ENCODE data around the gene PNMT.

DNA sequence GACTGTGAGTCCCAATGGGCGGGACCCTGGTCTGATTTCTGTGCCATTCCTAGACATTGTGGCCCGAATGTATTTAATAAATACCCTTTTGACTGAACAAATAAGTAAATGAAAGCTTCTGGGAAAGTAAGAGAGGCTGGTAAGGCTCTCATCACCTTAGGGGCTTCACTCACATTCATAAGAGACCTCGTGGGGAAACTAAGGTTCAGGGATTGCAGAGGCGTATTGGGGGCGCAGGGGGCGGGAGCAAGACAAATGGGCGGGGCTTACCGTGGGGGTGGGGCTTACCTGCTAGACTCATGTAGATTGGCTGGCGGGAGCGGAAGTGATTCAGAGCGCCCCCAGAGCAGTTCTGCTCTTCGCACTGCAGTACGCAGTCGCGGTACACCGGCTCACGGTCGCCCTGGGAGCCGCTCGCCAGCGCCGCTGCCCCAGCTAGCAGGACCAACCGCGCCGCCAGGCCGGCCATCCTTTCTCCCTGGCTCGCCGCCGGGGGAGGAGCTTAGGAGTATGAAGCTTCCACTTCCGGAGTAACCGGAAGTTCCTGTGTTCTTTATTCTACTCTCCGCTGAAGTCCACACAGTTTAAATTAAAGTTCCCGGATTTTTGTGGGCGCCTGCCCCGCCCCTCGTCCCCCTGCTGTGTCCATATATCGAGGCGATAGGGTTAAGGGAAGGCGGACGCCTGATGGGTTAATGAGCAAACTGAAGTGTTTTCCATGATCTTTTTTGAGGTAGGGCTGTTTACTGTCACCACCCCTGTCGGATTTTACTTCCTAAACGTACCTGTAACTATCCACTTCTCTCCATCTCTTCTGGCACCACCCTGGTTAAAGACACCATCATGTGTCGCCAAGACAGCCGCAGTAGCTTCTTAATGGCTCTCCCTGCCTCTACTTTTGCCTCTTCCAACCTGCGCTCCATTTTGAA is 19.6 kb downstream of the PNMT start, which contains the start of gene PGAP3:
- TF ChIP-seq, protein P1, sequence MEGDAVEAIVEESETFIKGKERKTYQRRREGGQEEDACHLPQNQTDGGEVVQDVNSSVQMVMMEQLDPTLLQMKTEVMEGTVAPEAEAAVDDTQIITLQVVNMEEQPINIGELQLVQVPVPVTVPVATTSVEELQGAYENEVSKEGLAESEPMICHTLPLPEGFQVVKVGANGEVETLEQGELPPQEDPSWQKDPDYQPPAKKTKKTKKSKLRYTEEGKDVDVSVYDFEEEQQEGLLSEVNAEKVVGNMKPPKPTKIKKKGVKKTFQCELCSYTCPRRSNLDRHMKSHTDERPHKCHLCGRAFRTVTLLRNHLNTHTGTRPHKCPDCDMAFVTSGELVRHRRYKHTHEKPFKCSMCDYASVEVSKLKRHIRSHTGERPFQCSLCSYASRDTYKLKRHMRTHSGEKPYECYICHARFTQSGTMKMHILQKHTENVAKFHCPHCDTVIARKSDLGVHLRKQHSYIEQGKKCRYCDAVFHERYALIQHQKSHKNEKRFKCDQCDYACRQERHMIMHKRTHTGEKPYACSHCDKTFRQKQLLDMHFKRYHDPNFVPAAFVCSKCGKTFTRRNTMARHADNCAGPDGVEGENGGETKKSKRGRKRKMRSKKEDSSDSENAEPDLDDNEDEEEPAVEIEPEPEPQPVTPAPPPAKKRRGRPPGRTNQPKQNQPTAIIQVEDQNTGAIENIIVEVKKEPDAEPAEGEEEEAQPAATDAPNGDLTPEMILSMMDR (tag by site-specific recombination; IDR thresholded peaks at IDR 0.05), result peak; percentile 57
- TF ChIP-seq ZNF302 (tag by site-specific recombination; IDR thresholded peaks at IDR 0.05; ENCODE audit: low read depth), result no peak
- TF ChIP-seq, protein P2, sequence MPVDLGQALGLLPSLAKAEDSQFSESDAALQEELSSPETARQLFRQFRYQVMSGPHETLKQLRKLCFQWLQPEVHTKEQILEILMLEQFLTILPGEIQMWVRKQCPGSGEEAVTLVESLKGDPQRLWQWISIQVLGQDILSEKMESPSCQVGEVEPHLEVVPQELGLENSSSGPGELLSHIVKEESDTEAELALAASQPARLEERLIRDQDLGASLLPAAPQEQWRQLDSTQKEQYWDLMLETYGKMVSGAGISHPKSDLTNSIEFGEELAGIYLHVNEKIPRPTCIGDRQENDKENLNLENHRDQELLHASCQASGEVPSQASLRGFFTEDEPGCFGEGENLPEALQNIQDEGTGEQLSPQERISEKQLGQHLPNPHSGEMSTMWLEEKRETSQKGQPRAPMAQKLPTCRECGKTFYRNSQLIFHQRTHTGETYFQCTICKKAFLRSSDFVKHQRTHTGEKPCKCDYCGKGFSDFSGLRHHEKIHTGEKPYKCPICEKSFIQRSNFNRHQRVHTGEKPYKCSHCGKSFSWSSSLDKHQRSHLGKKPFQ (tag by site-specific recombination; IDR thresholded peaks at IDR 0.05), result no peak
- no peak for TF ChIP-seq ZNF571 (tag by site-specific recombination; IDR thresholded peaks at IDR 0.05)
- TF ChIP-seq ZNF324 (tag by site-specific recombination; IDR thresholded peaks at IDR 0.05), result peak; percentile 65; the same call in 1 of the 2 replicates
- TF ChIP-seq, protein P3, sequence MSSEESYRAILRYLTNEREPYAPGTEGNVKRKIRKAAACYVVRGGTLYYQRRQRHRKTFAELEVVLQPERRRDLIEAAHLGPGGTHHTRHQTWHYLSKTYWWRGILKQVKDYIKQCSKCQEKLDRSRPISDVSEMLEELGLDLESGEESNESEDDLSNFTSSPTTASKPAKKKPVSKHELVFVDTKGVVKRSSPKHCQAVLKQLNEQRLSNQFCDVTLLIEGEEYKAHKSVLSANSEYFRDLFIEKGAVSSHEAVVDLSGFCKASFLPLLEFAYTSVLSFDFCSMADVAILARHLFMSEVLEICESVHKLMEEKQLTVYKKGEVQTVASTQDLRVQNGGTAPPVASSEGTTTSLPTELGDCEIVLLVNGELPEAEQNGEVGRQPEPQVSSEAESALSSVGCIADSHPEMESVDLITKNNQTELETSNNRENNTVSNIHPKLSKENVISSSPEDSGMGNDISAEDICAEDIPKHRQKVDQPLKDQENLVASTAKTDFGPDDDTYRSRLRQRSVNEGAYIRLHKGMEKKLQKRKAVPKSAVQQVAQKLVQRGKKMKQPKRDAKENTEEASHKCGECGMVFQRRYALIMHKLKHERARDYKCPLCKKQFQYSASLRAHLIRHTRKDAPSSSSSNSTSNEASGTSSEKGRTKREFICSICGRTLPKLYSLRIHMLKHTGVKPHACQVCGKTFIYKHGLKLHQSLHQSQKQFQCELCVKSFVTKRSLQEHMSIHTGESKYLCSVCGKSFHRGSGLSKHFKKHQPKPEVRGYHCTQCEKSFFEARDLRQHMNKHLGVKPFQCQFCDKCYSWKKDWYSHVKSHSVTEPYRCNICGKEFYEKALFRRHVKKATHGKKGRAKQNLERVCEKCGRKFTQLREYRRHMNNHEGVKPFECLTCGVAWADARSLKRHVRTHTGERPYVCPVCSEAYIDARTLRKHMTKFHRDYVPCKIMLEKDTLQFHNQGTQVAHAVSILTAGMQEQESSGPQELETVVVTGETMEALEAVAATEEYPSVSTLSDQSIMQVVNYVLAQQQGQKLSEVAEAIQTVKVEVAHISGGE (tag by site-specific recombination; conservative IDR thresholded peaks at IDR 0.05; ENCODE audit: low read depth), result peak; percentile 97
